Spleen (tissue), 11 donors: ENCODE results near the gene CD47. TPM values are rescaled to one million over a fixed set of nuclear protein-coding genes. Genes with fewer than 3 reads are reported as not detected.
A peak's percentile ranks its signal among the peaks of the same experiment; 100 is the strongest.

ENCODE experiments used
- DNase-seq: peaks from one replicate; pipeline ENCODE4 v3.0.0-alpha.2; 2020
- H3K27ac ChIP-seq, 8 donors: fragments of 200-600 bp; sonication (generic) in 7 of 8; 1 replicate in 4 of 8; 2 replicates in 4 of 8; pipeline versions ENCODE4 v1.5.0 to v1.8.0; 2016 to 2021; ENCODE audit warnings: inconsistent platforms in 4 of 8, mild to moderate bottlenecking in 4 of 8, moderate library complexity in 1 of 8
- H3K27me3 ChIP-seq, 7 donors: fragments of 200-600 bp; sonication (generic) in 6 of 7; replicated peaks in 1 of 7; 1 replicate in 4 of 7; 2 replicates in 3 of 7; pipeline versions ENCODE4 v1.5.0 to v1.8.0; 2016 to 2021; ENCODE audit warnings: inconsistent platforms in 3 of 7, mild to moderate bottlenecking in 1 of 7
- H3K36me3 ChIP-seq, 6 donors: fragments of 200-600 bp; sonication (generic) in 5 of 6; 1 replicate in 4 of 6; 2 replicates in 2 of 6; pipeline versions ENCODE4 v1.5.0 to v1.8.0; 2016 to 2021; ENCODE audit warnings: inconsistent platforms in 2 of 6
- H3K4me1 ChIP-seq, 6 donors: fragments of 200-600 bp; sonication (generic) in 5 of 6; 1 replicate in 3 of 6; 2 replicates in 3 of 6; pipeline versions ENCODE4 v1.5.0 to v1.8.0; 2016 to 2021; ENCODE audit warnings: inconsistent platforms in 3 of 6
- H3K4me3 ChIP-seq, 8 donors: fragments of 200-600 bp; sonication (generic) in 7 of 8; 1 replicate in 4 of 8; 2 replicates in 4 of 8; pipeline versions ENCODE4 v1.5.0 to v1.8.0; 2016 to 2021; ENCODE audit warnings: inconsistent platforms in 4 of 8, mild to moderate bottlenecking in 4 of 8, moderate library complexity in 2 of 8
- H3K9me3 ChIP-seq, 8 donors: fragments of 200-600 bp; sonication (generic) in 7 of 8; 1 replicate in 4 of 8; 2 replicates in 4 of 8; pipeline versions ENCODE4 v1.5.0 to v1.8.0; 2016 to 2021; ENCODE audit warnings: inconsistent platforms in 4 of 8
- POLR2A ChIP-seq, 3 donors: fragments of 450-650 bp; IDR thresholded peaks; one replicate each; pipeline ENCODE4 v1.5.1; 2017; ENCODE audit warnings: antibody characterized with exemption in 3 of 3, mild to moderate bottlenecking in 1 of 3
- POLR2AphosphoS5 ChIP-seq, 3 donors: sonication (generic); formaldehyde crosslinking; IDR thresholded peaks; one replicate each; pipeline ENCODE4 v1.5.1; 2017; ENCODE audit warnings: antibody characterized with exemption in 3 of 3
- WGBS, 5 donors: extraction: QIAGEN DNeasy Blood & Tissue Kit in 3 of 5; methylation state at CpG; one replicate each; pipeline versions ENCODE4 v1.1.5 to v1.1.7; 2013 to 2018; 5-methylcytosine and 5-hydroxymethylcytosine counted together
- intact Hi-C: fragments of 100-400 bp; cut with DNase I; formaldehyde crosslinking; loops from one replicate; pipeline ENCODE4 v1.15.0; 2023; ENCODE audit warnings: low total_unique reads
- polyA plus RNA-seq, 3 donors: library from polyadenylated mRNA; stranded (reverse); fragments of 200-250 nt; gene quantifications; one replicate each; pipeline ENCODE4 v1.2.1, GENCODE V29; 2013
- total RNA-seq, 7 donors: library from RNA; depleted of rRNA in 3 of 7; stranded (reverse); fragments of >200 nt in 3 of 7; fragmentation: NEBNext Ultra II Directional in 4 of 7; extraction: Animal tissue kit (Norgen Biotek cat#: 25700) in 4 of 7; gene quantifications; one replicate each; pipeline versions ENCODE4 v1.1.0 to v1.2.1, GENCODE V29; 2016 to 2021
- TF ChIP-seq, protein P1 (sequence below), 11 experiments: fragments of 200-600 bp in 7 of 11; fragments of 450-650 bp in 4 of 11; sonication (generic) in 4 of 11; IDR thresholded peaks in 8 of 11; conservative IDR thresholded peaks in 3 of 11; 1 replicate in 7 of 11; 2 replicates in 4 of 11; pipeline versions ENCODE4 v1.4.0 to v1.8.0; 2016 to 2021; ENCODE audit warnings: antibody characterized with exemption in 11 of 11, inconsistent platforms in 4 of 11, mild to moderate bottlenecking in 1 of 11
- donor health status: healthy with polysubstance abuse.
- donor health status: DM: no; HTN: no; CAD: no; lungs with moderate emphysema.
- donor health status: DM: no; HTN: no; CAD: no.
- donor health status: Bipolar disorder and iron deficiency.
- donor health status: healthy.
- donor health status: DM: no; HTN: no; CAD: no.
- donor health status: DM: yes; HTN: yes; CAD: no.

CD47 gene
- total and polyA plus RNA-seq, 10 donors = 48.2 to 156 (median 125) TPM

DNA sequence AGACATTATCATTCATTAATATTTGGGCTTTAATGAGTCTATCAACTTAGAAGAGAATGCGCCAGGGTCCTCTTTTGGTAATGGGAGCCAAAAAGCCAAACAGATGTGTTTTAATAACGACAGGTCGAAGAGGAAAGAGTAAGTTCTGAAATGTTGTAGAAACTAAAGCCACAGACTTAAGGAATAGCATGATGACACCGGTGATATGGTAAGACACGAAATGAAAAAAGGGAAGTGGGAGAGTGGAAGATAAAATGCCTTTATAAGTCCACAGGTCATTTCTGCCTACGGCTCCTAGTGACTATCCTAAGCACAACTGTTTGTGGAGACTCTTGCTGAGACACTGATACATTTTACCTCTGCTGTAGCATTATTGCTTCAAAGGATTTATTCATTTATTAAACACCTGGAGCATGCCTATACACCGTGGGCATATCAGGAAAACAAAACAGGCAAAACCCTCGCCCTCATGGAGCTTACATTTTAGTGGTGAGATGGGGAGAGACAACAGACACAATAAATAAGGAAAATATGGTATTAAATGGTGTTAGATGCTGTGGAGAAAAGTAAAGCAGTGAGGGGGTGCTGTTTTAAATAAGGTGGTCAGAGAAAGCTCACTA lies 11.7 kb upstream of the CD47 start:
- Histone ChIP-seq H3K36me3 (no peaks in the 10 kb centered on the region), H3K4me3 (no peak overlapping the region), H3K27me3 (no peaks in the 10 kb centered on the region), H3K4me1 (peaks cover 14 to 63% (median 48%) of the 10 kb centered on the region in 6 donors), H3K27ac (peak overlapping the region in 6 of 8 donors; percentile 26 to 80 (median 67)), H3K9me3 (no peaks in the 10 kb centered on the region)
- TF ChIP-seq POLR2A (IDR thresholded peaks at IDR 0.05) (no peak), POLR2AphosphoS5 (IDR thresholded peaks at IDR 0.05) (no peak)
- TF ChIP-seq, protein P1, sequence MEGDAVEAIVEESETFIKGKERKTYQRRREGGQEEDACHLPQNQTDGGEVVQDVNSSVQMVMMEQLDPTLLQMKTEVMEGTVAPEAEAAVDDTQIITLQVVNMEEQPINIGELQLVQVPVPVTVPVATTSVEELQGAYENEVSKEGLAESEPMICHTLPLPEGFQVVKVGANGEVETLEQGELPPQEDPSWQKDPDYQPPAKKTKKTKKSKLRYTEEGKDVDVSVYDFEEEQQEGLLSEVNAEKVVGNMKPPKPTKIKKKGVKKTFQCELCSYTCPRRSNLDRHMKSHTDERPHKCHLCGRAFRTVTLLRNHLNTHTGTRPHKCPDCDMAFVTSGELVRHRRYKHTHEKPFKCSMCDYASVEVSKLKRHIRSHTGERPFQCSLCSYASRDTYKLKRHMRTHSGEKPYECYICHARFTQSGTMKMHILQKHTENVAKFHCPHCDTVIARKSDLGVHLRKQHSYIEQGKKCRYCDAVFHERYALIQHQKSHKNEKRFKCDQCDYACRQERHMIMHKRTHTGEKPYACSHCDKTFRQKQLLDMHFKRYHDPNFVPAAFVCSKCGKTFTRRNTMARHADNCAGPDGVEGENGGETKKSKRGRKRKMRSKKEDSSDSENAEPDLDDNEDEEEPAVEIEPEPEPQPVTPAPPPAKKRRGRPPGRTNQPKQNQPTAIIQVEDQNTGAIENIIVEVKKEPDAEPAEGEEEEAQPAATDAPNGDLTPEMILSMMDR (IDR thresholded peaks at IDR 0.05 in 8 of 11, conservative IDR thresholded peaks at IDR 0.05 in 3 of 11) = no peak
- WGBS, 5 donors = 55 to 64% (median 58%) methylated on average over 8 of the region's 8 CpGs
- intact Hi-C loops = no loop called here
- DNase-seq = no peak

DNA sequence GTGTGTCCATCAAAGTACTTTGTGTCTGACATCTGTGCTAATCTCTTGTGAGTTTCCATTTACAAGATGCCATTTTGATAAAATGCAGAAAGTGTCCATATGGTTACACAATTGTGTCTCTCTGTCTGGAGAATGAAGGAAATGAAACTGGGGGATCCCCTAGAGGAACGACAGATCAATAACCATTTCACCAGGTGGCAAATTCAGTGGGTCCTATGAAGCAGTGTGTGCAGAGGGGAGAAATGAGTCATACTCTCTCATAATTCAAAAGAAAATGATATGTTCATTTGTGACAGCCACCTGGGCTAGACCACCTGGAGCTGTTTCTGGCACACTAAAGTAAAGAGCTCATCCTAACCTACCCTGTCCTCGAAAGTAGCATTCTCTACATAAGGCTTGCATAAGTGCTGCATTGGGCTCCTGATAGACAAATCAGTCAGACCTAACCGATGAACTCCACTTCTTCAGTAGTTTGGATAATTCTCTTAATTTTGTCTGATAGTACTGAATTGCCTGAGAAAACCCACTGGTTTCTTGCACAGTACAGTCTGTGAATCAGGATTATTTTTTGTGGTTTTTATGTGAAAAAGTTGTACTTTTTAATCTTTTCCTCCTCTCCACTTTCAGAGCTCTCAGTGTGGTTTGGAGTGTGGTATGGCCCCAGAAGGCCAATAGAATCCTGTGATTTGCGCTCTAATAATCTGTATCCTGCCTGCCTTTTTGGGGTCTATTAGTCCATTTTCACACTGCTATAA lies 10.3 kb upstream of the CD47 start:
- TF ChIP-seq POLR2A (IDR thresholded peaks at IDR 0.05) (no peak), POLR2AphosphoS5 (IDR thresholded peaks at IDR 0.05) (no peak)
- TF ChIP-seq, protein P1 (IDR thresholded peaks at IDR 0.05 in 8 of 11, conservative IDR thresholded peaks at IDR 0.05 in 3 of 11) = no peak
- H3K36me3 ChIP-seq = no peaks in the 10 kb centered on the region
- peaks cover 14 to 69% (median 48%) of the 10 kb centered on the region in 6 donors for H3K4me1 ChIP-seq
- no peak overlapping the region for H3K4me3 ChIP-seq
- H3K9me3 ChIP-seq = no peaks in the 10 kb centered on the region
- peak overlapping the region in 7 of 8 donors; percentile 10 to 80 (median 69) for H3K27ac ChIP-seq
- WGBS, 5 donors = 55 to 65% (median 60%) methylated on average over 4 of the region's 4 CpGs
- intact Hi-C loops = no loop called here
- no peaks in the 10 kb centered on the region for H3K27me3 ChIP-seq
- DNase-seq = no peak

DNA sequence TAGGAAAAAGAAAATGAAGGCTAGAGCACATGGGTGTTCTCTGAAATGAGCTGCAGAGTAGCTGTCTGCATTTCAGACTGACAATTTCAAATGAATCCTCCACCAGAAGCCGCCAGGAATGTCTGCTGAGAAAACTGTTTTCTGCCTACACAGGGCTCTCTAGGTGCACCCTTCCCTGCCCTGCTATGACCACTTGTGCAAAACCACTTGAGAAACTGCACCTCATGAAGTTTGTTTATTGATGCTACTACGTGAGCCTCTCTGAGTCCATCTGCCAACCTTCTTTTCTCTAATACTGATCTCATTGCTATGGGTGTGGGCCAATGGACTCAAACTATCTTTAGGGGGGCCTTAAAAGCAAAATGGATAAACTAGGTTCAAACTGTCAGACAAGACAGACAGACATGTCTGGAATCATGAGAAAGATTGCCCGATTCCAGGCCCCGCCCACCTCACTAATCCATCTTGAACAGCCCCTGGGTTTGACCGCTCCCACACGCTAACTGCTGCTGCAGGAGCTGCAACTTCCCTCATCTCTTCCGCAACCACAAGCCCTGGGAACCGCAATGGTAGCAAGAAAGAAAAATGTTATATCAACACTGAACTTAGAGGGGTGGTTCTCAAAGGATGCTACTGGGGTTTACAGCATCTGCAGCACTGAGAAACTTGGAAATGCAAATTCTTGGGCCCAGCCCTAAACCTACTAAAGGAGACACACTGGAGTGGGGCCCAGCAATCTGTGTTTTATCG lies 9.0 kb upstream of the CD47 start:
- peaks cover 14 to 69% (median 48%) of the 10 kb centered on the region in 6 donors for H3K4me1 ChIP-seq
- WGBS, 5 donors = 36 to 64% (median 49%) methylated on average over 8 to 9 of the region's 9 CpGs
- intact Hi-C loops = no loop called here
- peak overlapping the region in 7 of 8 donors; percentile 10 to 80 (median 69) for H3K27ac ChIP-seq
- TF ChIP-seq, protein P1 (IDR thresholded peaks at IDR 0.05 in 8 of 11, conservative IDR thresholded peaks at IDR 0.05 in 3 of 11) = no peak
- no peak for TF ChIP-seq POLR2A (IDR thresholded peaks at IDR 0.05)
- peak in 1 of 3 donors; percentile 8 for TF ChIP-seq POLR2AphosphoS5 (IDR thresholded peaks at IDR 0.05)
- peak; percentile 81 for DNase-seq
- H3K36me3 ChIP-seq = no peaks in the 10 kb centered on the region
- H3K27me3 ChIP-seq = no peaks in the 10 kb centered on the region
- H3K4me3 ChIP-seq = no peak overlapping the region
- H3K9me3 ChIP-seq = no peaks in the 10 kb centered on the region
